Uterus (tissue), 2 donors: ENCODE data around the gene SOD3.

ENCODE experiments used
- POLR2A ChIP-seq, 2 donors: fragments of 450-650 bp; IDR thresholded peaks; one replicate each; pipeline ENCODE4 v1.6.1; 2016; ENCODE audit warnings: antibody characterized with exemption in 2 of 2, mild to moderate bottlenecking in 1 of 2, moderate library complexity in 1 of 2
- TF ChIP-seq, protein P1 (sequence below), 4 experiments: fragments of 200-600 bp in 2 of 4; fragments of 450-650 bp in 2 of 4; sonication (generic) in 2 of 4; IDR thresholded peaks; one replicate each; pipeline ENCODE4 v1.5.1; 2016 to 2019; ENCODE audit warnings: antibody characterized with exemption in 4 of 4, mild to moderate bottlenecking in 2 of 4, moderate library complexity in 1 of 4

DNA sequence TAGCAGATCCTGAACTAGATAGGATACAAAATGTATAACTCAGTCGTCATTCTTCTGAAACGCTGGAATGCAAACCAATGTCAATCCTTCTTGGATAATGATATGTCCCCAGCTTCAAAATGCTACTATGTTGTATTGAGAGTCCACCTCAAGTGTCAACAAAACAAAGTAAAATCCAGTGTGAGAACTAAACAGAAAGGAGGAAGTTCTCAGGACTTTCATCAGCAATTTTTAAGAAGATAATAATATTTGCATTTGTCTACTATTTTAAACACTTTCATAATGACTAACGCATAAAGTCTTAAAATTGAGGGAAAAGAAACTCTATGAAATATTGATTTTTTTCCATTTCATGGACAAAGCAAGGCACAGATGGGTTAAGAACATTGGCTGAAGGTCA lies 36.3 kb downstream of the SOD3 start:
- TF ChIP-seq POLR2A (IDR thresholded peaks at IDR 0.05), result no peak
- TF ChIP-seq, protein P1, sequence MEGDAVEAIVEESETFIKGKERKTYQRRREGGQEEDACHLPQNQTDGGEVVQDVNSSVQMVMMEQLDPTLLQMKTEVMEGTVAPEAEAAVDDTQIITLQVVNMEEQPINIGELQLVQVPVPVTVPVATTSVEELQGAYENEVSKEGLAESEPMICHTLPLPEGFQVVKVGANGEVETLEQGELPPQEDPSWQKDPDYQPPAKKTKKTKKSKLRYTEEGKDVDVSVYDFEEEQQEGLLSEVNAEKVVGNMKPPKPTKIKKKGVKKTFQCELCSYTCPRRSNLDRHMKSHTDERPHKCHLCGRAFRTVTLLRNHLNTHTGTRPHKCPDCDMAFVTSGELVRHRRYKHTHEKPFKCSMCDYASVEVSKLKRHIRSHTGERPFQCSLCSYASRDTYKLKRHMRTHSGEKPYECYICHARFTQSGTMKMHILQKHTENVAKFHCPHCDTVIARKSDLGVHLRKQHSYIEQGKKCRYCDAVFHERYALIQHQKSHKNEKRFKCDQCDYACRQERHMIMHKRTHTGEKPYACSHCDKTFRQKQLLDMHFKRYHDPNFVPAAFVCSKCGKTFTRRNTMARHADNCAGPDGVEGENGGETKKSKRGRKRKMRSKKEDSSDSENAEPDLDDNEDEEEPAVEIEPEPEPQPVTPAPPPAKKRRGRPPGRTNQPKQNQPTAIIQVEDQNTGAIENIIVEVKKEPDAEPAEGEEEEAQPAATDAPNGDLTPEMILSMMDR (IDR thresholded peaks at IDR 0.05), result no peak
